Kidney (tissue), 22 donors: Measurements from ENCODE around the gene ISCA1. TPM values are rescaled to one million over a fixed set of nuclear protein-coding genes. Genes with fewer than 3 reads are reported as not detected.

Experiments
- DNase-seq, 5 donors: peaks; one replicate each; pipeline ENCODE4 v3.0.0-alpha.2; 2013 to 2020
- FAIRE-seq: peaks from 2 replicates; lab custom pipeline; 2012; peaks lifted over from hg19 to GRCh38; lab: Jason Lieb, UNC
- H3K27ac ChIP-seq, 2 donors: one replicate each; pipeline ENCODE4 v1.7.0; 2013; ENCODE audit warnings: low read depth in 2 of 2, low read length in 2 of 2, inconsistent platforms in 1 of 2
- H3K27me3 ChIP-seq: one replicate; pipeline ENCODE4 v1.7.1; 2013; ENCODE audit warnings: low read length, inconsistent platforms; ENCODE audit not compliant: control insufficient read depth, insufficient read depth
- H3K36me3 ChIP-seq, 3 donors: one replicate each; pipeline versions ENCODE4 v1.7.0 to v1.7.1; 2013; ENCODE audit warnings: low read length in 3 of 3, control low read depth in 1 of 3, inconsistent platforms in 1 of 3; ENCODE audit not compliant: insufficient read depth in 3 of 3, control insufficient read depth in 2 of 3
- H3K4me1 ChIP-seq, 3 donors: one replicate each; pipeline versions ENCODE4 v1.7.0 to v1.7.1; 2013; ENCODE audit warnings: low read length in 3 of 3, inconsistent platforms in 1 of 3, low read depth in 1 of 3; ENCODE audit not compliant: control insufficient read depth in 2 of 3, insufficient read depth in 2 of 3
- H3K4me3 ChIP-seq, 3 donors: one replicate each; pipeline versions ENCODE4 v1.7.0 to v1.8.1; 2013; ENCODE audit warnings: low read length in 3 of 3, control low read depth in 1 of 3, inconsistent platforms in 1 of 3
- H3K9ac ChIP-seq, 3 donors: one replicate each; pipeline versions ENCODE4 v1.7.0 to v1.7.1; 2013; ENCODE audit warnings: low read length in 3 of 3, control low read depth in 1 of 3, inconsistent platforms in 1 of 3
- H3K9me3 ChIP-seq, 3 donors: one replicate each; pipeline versions ENCODE4 v1.7.0 to v1.7.1; 2013; ENCODE audit warnings: low read length in 3 of 3, control low read depth in 1 of 3, inconsistent platforms in 1 of 3; ENCODE audit not compliant: control insufficient read depth in 2 of 3, insufficient read depth in 1 of 3
- CTCF ChIP-seq: IDR thresholded peaks from 3 replicates; pipeline ENCODE4 v1.5.1; 2012; ENCODE audit warnings: mild to moderate bottlenecking, moderate library complexity, borderline replicate concordance; ENCODE audit not compliant: insufficient read depth; ENCODE audit errors: extremely low read depth
- intact Hi-C: fragments of 100-400 bp; cut with DNase I; formaldehyde crosslinking; loops from one replicate; pipeline ENCODE4 v1.11.1; 2022
- long read RNA-seq, 10 donors: library from polyadenylated mRNA in 1 of 10; unstranded in 1 of 10; transcript quantifications; one replicate each; pipeline ENCODE4 v2.0.0 and lab custom pipeline, GENCODE V29; 2021 to 2026
- polyA plus RNA-seq: library from polyadenylated mRNA; stranded (reverse); fragments of 350-450 nt; fragmentation: Illumina TruSeq; extraction: RNeasy Lipid Tissue Mini Kit (QIAGEN cat#74804); gene quantifications from one replicate; pipeline ENCODE4 v1.2.3, GENCODE V29; 2014; ENCODE audit warnings: low read depth, low replicate concordance; ENCODE audit not compliant: insufficient read depth
- total RNA-seq: library from RNA; stranded (reverse); fragmentation: NEBNext Ultra II Directional; extraction: Animal tissue kit (Norgen Biotek cat#: 25700); gene quantifications from one replicate; pipeline ENCODE4 v1.2.1, GENCODE V29; 2021
- donor health status: control.
- donor health status: control.
- donor health status: control.
- donor health status: control.
- donor health status: control.
- donor health status: DM: yes; HTN: yes; CAD: no.
- donor health status: Normal renal cell carcinoma (clear cell type).

The ISCA1 gene
- total RNA-seq (31.0 TPM), polyA plus RNA-seq (67.1 TPM)
- long read RNA-seq, donor 1, transcript ISCA1-203 (4 exons, 1,958 nt): major isoform, 11 of 12 reads
- long read RNA-seq, donor 1, partial matches to known transcripts: 0 of 12 reads
- long read RNA-seq, donor 1, other reads (novel, unspliced or antisense): 0 of 12 reads
- long read RNA-seq, donor 2, transcript ISCA1-203 (4 exons, 1,958 nt): major isoform, 21 of 22 reads
- long read RNA-seq, donor 2, partial matches to known transcripts: 0 of 22 reads
- long read RNA-seq, donor 2, other reads (novel, unspliced or antisense): 0 of 22 reads
- long read RNA-seq, donor 3, transcript ISCA1-203 (4 exons, 1,958 nt): major isoform, 10 of 12 reads
- long read RNA-seq, donor 3, partial matches to known transcripts: 0 of 12 reads
- long read RNA-seq, donor 3, other reads (novel, unspliced or antisense): 0 of 12 reads
- long read RNA-seq, donor 4, transcript ISCA1-203 (4 exons, 1,958 nt): major isoform, 8 of 9 reads
- long read RNA-seq, donor 4, partial matches to known transcripts: 0 of 9 reads
- long read RNA-seq, donor 4, other reads (novel, unspliced or antisense): 0 of 9 reads
- long read RNA-seq, donor 5, partial matches to known transcripts: 0 of 1 reads
- long read RNA-seq, donor 5, other reads (novel, unspliced or antisense): 0 of 1 reads
- long read RNA-seq, donor 6, transcript ISCA1-203 (4 exons, 1,958 nt): major isoform, 29 of 36 reads
- long read RNA-seq, donor 6, partial matches to known transcripts: 5 of 36 reads
- long read RNA-seq, donor 6, other reads (novel, unspliced or antisense): 0 of 36 reads
- long read RNA-seq, donor 7, transcript ISCA1-203 (4 exons, 1,958 nt): major isoform, 24 of 27 reads
- long read RNA-seq, donor 7, partial matches to known transcripts: 1 of 27 reads
- long read RNA-seq, donor 7, other reads (novel, unspliced or antisense): 2 of 27 reads
- long read RNA-seq, donor 8, transcript ISCA1-203 (4 exons, 1,958 nt): major isoform, 23 of 24 reads
- long read RNA-seq, donor 8, partial matches to known transcripts: 0 of 24 reads
- long read RNA-seq, donor 8, other reads (novel, unspliced or antisense): 0 of 24 reads
- long read RNA-seq, donor 9, transcript ISCA1-203 (4 exons, 1,958 nt): major isoform, 8 of 9 reads
- long read RNA-seq, donor 9, partial matches to known transcripts: 0 of 9 reads
- long read RNA-seq, donor 9, other reads (novel, unspliced or antisense): 0 of 9 reads
- long read RNA-seq, donor 10, transcript ISCA1-203 (4 exons, 1,958 nt): major isoform, 8 of 8 reads
- long read RNA-seq, donor 10, partial matches to known transcripts: 0 of 8 reads
- long read RNA-seq, donor 10, other reads (novel, unspliced or antisense): 0 of 8 reads

DNA sequence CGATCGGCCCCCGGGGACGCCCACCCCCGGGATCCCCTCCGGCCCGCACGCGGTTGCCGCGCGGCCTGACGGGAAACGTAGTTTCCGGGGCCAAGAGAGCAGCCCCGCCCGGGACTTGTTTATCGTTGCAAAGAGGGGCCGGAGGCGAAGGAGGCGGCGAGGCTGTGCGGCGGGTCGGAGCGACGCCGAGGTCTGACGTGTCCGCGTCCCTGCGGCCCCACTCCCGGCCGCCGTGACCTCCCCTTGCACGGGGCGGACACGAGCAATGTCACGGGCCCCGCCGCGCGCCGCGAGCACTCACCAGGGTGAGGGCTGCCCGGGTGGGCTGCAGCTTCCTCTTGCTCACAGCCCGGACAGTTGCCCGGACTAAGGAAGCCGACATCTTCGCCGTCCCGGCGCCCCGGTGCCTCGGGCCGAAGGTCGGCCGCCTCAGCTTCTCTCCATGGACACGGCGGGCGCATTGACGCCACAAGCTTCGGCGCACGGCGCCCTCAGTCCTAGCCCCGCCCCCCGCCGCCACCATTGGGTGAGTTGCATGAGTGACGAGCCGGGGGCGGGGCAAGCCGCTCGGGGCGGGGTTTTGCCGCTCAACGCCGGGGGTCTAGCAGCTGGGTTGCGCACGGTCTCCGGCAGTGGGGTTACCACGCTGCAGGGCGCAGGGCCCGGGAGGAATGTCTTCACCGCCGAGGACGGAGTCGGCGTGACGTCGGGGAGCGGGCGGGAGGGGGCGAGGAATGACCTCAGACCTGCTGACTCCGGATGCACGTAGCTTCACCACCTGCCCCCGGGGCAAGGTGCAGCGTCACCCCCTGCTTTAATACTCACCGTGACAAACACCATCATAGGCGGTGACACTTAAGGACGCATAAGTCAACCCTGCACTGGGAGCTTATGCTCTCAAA is at the start of gene ISCA1:
Gene ISCA1 (minus strand): TSS at position 462 of the 902 bp plus-strand sequence. CDS start 80 bp downstream, at position 382.
- intact Hi-C loops: no loop called here
- peak; percentile 5 for TF ChIP-seq CTCF
- H3K4me3 ChIP-seq: peak within 1 kb of the TSS; percentile 89 to 96 (median 90)
- H3K4me1 ChIP-seq: peaks cover 0 to 13% (median 8%) of the 10 kb centered on the region in 3 donors
- no peaks in the 10 kb centered on the region for H3K9me3 ChIP-seq
- no peaks in the 10 kb centered on the region for H3K27me3 ChIP-seq
- peak within 1 kb of the TSS; percentile 90 to 98 (median 96) for H3K9ac ChIP-seq
- FAIRE-seq (no peak), DNase-seq (peak; percentile 97 to 99 (median 98))
- H3K36me3 ChIP-seq: peaks cover 0 to 4% (median 4%) of the 10 kb centered on the region in 3 donors
- H3K27ac ChIP-seq: peak within 1 kb of the TSS; percentile 96

DNA sequence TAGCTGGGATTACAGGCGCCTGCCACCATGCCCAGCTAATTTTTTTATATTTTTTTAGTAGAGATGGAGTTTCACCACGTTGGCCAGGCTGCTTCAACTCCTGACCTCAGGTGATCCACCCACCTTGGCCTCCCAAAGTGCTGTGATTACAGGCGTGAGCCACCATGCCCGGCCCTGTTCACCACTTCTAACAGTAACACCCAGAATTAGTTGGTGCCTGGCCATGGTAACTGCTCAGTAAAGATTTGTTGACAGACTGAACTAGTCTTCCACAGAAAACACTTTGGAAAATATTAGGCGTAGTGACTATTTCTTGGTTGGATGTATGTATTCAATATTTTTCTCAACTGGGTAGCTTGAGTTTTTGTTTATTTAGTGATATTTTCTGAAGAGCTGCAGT is 47.8 kb upstream of the ISCA1 start:
- no peak overlapping the region for H3K27ac ChIP-seq
- H3K27me3 ChIP-seq: no peaks in the 10 kb centered on the region
- peaks cover 3 to 42% (median 21%) of the 10 kb centered on the region in 3 donors for H3K36me3 ChIP-seq
- no peak overlapping the region for H3K4me3 ChIP-seq
- no peaks in the 10 kb centered on the region for H3K4me1 ChIP-seq
- TF ChIP-seq CTCF: no peak
- intact Hi-C loops: no loop called here
- no peaks in the 10 kb centered on the region for H3K9me3 ChIP-seq
- FAIRE-seq: no peak
- DNase-seq: no peak
- no peak overlapping the region for H3K9ac ChIP-seq

- Histone ChIP-seq H3K9me3 (no peaks in the 10 kb centered on the region), H3K27me3 (no peaks in the 10 kb centered on the region), H3K9ac (no peak overlapping the region), H3K4me1 (no peaks in the 10 kb centered on the region), H3K4me3 (no peak overlapping the region), H3K27ac (no peak overlapping the region), H3K36me3 (peaks cover 3 to 42% (median 22%) of the 10 kb centered on the region in 3 donors)
- FAIRE-seq: no peak
- no peak for TF ChIP-seq CTCF
- intact Hi-C loops: no loop called here
- DNase-seq: no peak
Measured at GRCh38 chr9:86329649-86330048, 47.3 kb upstream of the ISCA1 start.
